WERI-Rb-1 (cell line): Measurements from ENCODE around the gene SOBP.

Experiments
- DNase-seq: peaks from one replicate; pipeline ENCODE4 v3.0.0-alpha.2; 2020
- H3K27ac ChIP-seq: fragments of 250-450 bp; sonication (Bioruptor Pico); 2 replicates; pipeline ENCODE4 v1.5.1; 2020; ENCODE audit warnings: mild to moderate bottlenecking, moderate library complexity
- H3K27me3 ChIP-seq: fragments of 250-450 bp; sonication (Bioruptor Pico); 2 replicates; pipeline ENCODE4 v1.5.1; 2021; ENCODE audit warnings: mild to moderate bottlenecking, low read depth, moderate library complexity; ENCODE audit not compliant: insufficient read depth, severe bottlenecking
- H3K36me3 ChIP-seq: fragments of 250-450 bp; sonication (Bioruptor Pico); 2 replicates; pipeline ENCODE4 v1.5.1; 2020; ENCODE audit warnings: mild to moderate bottlenecking, moderate library complexity
- H3K4me3 ChIP-seq: 2 replicates; pipeline ENCODE4 v1.5.1; 2011; ENCODE audit warnings: low read depth, mild to moderate bottlenecking, control low read depth, low read length
- H3K9me3 ChIP-seq: fragments of 250-450 bp; sonication (Bioruptor Pico); 2 replicates; pipeline ENCODE4 v1.5.1; 2021; ENCODE audit warnings: mild to moderate bottlenecking, moderate library complexity; ENCODE audit not compliant: severe bottlenecking
- CTCF ChIP-seq: IDR thresholded peaks from 2 replicates; pipeline ENCODE4 v1.5.1; 2011; ENCODE audit warnings: low read depth, mild to moderate bottlenecking, control low read depth, inconsistent platforms, low read length

SOBP gene

GRCh38 chr6:107531868-107532267, 42.0 kb downstream of the SOBP start:
- no peaks in the 10 kb centered on the region for H3K36me3 ChIP-seq
- H3K27me3 ChIP-seq, result no peaks in the 10 kb centered on the region
- H3K4me3 ChIP-seq, result no peak overlapping the region
- no peak overlapping the region for H3K27ac ChIP-seq
- no peak for TF ChIP-seq CTCF
- no peaks in the 10 kb centered on the region for H3K9me3 ChIP-seq
- no peak for DNase-seq

- Histone ChIP-seq H3K36me3 (no peaks in the 10 kb centered on the region), H3K9me3 (no peaks in the 10 kb centered on the region)
Measured at GRCh38 chr6:107532706-107533105, 42.8 kb downstream of the SOBP start.

GRCh38 chr6:107533415-107534059, 43.6 kb downstream of the SOBP start:
- H3K36me3 ChIP-seq, result no peaks in the 10 kb centered on the region

More at GRCh38 chr6:107532706-107533105, 42.8 kb downstream of the SOBP start:
- TF ChIP-seq CTCF, result no peak
- H3K27ac ChIP-seq, result no peak overlapping the region
- no peak for DNase-seq
- no peaks in the 10 kb centered on the region for H3K27me3 ChIP-seq
- H3K4me3 ChIP-seq, result no peak overlapping the region

GRCh38 chr6:107534571-107535141, 44.7 kb downstream of the SOBP start:
- no peak for DNase-seq
- Histone ChIP-seq H3K36me3 (no peaks in the 10 kb centered on the region), H3K27ac (no peak overlapping the region), H3K9me3 (no peaks in the 10 kb centered on the region), H3K27me3 (no peaks in the 10 kb centered on the region), H3K4me3 (no peak overlapping the region)
- no peak for TF ChIP-seq CTCF

More at GRCh38 chr6:107533415-107534059, 43.6 kb downstream of the SOBP start:
- no peaks in the 10 kb centered on the region for H3K27me3 ChIP-seq
- no peak overlapping the region for H3K27ac ChIP-seq
- no peak for DNase-seq
- no peaks in the 10 kb centered on the region for H3K9me3 ChIP-seq
- no peak overlapping the region for H3K4me3 ChIP-seq
- no peak for TF ChIP-seq CTCF

- no peak for TF ChIP-seq CTCF
- Histone ChIP-seq H3K9me3 (no peaks in the 10 kb centered on the region), H3K27me3 (no peaks in the 10 kb centered on the region), H3K4me3 (no peak overlapping the region), H3K27ac (no peak overlapping the region), H3K36me3 (no peaks in the 10 kb centered on the region)
- no peak for DNase-seq
Measured at GRCh38 chr6:107535626-107536025, 45.7 kb downstream of the SOBP start.
